Suppressor macrophage (primary cell): ENCODE measurements around the gene APLP1.
A peak's percentile ranks its signal among the peaks of the same experiment; 100 is the strongest.
"Not testable (repeated sequence)": the region's sequence is repeated elsewhere in the genome, so short reads cannot be mapped to it uniquely, and the experiment has no call there.

Source experiments
- DNase-seq, 4 experiments: peaks; one replicate each; pipeline ENCODE4 v3.0.0-alpha.2; 2020 to 2022

Gene APLP1

GRCh38 chr19:35904311-35905068, 36.1 kb downstream of the APLP1 start:
- peak; percentile 77 to 89 (median 84) for DNase-seq

- DNase-seq = peak in 3 of 4 experiments; percentile 9 to 39 (median 26)
These were observed 36.9 kb downstream of the APLP1 start for GRCh38 chr19:35905178-35905727.

- DNase-seq = peak in 1 of 4 experiments; percentile 41
These were observed 39.0 kb downstream of the APLP1 start for GRCh38 chr19:35907377-35907745.

GRCh38 chr19:35908010-35908441, 39.7 kb downstream of the APLP1 start, which contains the start of gene TYROBP:
Gene TYROBP (minus strand): TSS chr19:35908295. CDS start chr19:35908228, 67 bp downstream.
- DNase-seq = peak; percentile 70 to 89 (median 84)

GRCh38 chr19:35908973-35909683, 40.8 kb downstream of the APLP1 start:
- peak; percentile 98 to 99 (median 98) for DNase-seq

DNA sequence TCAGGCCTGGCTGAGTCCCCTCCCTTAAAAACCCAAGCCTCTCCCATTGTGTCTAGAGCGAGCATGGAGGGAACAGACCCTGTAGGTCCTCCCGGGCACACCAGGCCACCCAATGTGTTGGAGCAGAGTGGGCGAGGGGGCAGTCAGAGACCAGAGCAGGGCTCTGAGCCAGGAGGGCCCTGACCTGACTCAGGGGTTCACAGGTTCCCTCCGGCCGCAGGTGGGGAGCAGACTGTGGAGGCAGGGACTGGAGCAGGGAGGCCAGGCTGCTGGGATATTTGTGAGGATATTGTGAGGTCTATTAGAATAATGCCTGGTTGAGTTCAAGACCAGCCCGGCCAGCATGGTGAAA, 41.3 kb downstream of the APLP1 start:
- DNase-seq = no peak

- not testable (repeated sequence) for DNase-seq
These were observed 42.0 kb downstream of the APLP1 start for GRCh38 chr19:35910355-35910754.

- DNase-seq = peak in 1 of 4 experiments; percentile 43
These were observed 42.8 kb downstream of the APLP1 start for GRCh38 chr19:35911173-35911572.

GRCh38 chr19:35911790-35912189, 43.4 kb downstream of the APLP1 start:
- DNase-seq = peak in 2 of 4 experiments; percentile 38 to 43

GRCh38 chr19:35913589-35913988, 45.2 kb downstream of the APLP1 start:
- DNase-seq = peak; percentile 66 to 96 (median 87)

DNA sequence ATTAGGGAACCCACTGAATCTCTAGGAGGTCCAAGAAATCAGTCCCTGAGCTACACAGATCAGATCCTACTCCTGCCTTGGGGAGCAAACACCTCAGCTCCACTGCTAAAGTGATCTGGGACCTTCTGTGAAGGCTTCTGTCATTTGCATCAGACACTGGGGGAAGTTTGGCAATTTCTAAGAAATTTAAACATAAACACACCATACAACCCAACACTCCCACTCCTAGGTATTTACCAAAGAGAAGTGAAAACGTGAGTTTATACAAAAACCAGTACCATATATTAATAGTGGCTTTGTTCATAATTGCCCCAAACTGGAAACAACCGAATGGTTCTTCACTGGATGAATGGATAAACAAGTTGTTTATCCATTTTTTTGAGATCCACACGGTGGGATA, 47.1 kb downstream of the APLP1 start:
- DNase-seq = peak; percentile 34 to 69 (median 58)

DNA sequence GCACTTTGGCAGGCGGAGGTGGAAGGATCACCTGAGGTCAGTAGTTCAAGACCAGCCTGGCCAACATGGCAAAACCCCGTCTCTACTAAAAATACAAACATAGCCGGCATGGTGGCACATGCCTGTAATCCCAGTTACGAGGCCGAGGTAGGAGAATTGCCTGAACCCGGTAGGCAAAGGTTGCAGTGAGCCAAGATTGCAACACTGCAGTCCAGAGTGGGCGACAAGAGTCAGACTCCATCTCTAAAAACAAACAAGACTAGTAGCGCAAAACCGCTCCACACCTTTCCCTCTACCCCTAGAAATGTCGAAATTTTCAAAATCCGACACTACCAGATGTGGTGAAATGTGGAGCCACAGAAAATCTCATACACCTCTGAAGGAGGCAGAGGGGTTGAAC, 50.9 kb downstream of the APLP1 start:
- DNase-seq = no peak

DNA sequence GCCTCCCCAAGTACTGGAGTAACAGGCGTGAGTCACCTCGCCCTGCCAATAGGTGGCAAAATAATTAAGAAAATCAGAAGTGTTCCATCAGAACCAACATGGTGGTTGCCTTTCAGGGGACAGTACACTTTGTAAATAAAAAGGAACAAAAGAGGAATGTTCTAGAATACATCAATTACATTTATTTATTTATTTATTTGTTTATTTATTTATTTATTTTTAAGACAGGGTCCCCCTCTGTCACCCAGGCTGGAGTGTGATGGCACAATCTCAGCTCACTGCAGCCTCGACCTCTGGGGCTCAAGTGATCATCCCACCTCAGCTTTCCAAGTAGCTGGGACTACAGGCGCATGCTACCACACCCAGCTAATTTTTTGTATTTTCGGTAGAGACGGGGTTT, 52.6 kb downstream of the APLP1 start:
- no peak for DNase-seq

- no peak for DNase-seq
These were observed 57.1 kb downstream of the APLP1 start for GRCh38 chr19:35925501-35925900.

DNA sequence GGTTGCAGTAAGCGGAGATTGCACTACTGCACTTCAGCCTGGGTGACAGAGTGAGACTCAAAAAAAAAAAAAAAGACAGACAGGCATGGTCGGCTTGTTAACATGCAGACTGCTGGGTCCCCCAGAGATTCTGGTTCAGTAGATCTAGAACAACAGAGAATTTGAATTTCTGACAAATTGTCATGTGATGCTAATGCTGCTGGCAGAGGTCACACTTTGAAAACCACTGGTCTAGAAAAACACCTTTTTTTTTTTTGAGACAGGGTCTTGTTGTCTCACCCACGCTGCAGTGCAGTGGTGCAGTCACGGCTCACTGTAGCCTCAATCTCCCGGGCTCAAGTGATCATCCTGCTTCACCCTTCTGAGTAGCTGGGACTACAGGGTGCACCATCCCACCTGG, 60.1 kb downstream of the APLP1 start:
- peak in 2 of 4 experiments; percentile 15 to 26 for DNase-seq
